RWPE1 (cell line): Measurements from ENCODE around the gene C9orf50.

Experiments used
- CTCF ChIA-PET: fragments of 350-600 bp; sonication (Branson Sonifier 250); formaldehyde crosslinking; extraction: SDS; loops from one replicate; lab custom pipeline; 2021; lab: Yijun Ruan, JAX
- POLR2A ChIA-PET: fragments of 400-600 bp; formaldehyde crosslinking; extraction: SDS; loops from one replicate; lab custom pipeline; 2020; ENCODE audit warnings: antibody characterized with exemption; ENCODE audit not compliant: low non-redundant PET; lab: Yijun Ruan, JAX
- DNase-seq: peaks from one replicate; pipeline ENCODE4 v3.0.0; 2012; ENCODE audit warnings: low spot score
- H3K27ac ChIP-seq: fragments of 450-650 bp; 2 replicates; pipeline ENCODE4 v1.5.1; 2017
- TF ChIP-seq, protein P1 (sequence below): fragments of 450-650 bp; conservative IDR thresholded peaks from 2 replicates; pipeline ENCODE4 v1.5.1; 2017; ENCODE audit warnings: low read depth, mild to moderate bottlenecking

C9orf50 gene

GRCh38 chr9:129635099-129636065 is 14.5 kb upstream of the C9orf50 start:
- POLR2A ChIA-PET = no interaction called here
- DNase-seq = no peak
- CTCF ChIA-PET = interaction anchor here (0.7 to 0.8 kb wide), 2 partner anchors 8 to 279 kb away, joined by 3 read pairs; no protein-coding TSS in a partner anchor
- TF ChIP-seq, protein P1, sequence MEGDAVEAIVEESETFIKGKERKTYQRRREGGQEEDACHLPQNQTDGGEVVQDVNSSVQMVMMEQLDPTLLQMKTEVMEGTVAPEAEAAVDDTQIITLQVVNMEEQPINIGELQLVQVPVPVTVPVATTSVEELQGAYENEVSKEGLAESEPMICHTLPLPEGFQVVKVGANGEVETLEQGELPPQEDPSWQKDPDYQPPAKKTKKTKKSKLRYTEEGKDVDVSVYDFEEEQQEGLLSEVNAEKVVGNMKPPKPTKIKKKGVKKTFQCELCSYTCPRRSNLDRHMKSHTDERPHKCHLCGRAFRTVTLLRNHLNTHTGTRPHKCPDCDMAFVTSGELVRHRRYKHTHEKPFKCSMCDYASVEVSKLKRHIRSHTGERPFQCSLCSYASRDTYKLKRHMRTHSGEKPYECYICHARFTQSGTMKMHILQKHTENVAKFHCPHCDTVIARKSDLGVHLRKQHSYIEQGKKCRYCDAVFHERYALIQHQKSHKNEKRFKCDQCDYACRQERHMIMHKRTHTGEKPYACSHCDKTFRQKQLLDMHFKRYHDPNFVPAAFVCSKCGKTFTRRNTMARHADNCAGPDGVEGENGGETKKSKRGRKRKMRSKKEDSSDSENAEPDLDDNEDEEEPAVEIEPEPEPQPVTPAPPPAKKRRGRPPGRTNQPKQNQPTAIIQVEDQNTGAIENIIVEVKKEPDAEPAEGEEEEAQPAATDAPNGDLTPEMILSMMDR = no peak
- peak overlapping the region; percentile 82 for H3K27ac ChIP-seq

- DNase-seq = no peak
- TF ChIP-seq, protein P1 = no peak
- ChIA-PET POLR2A (interaction anchor here (0.5 kb wide), 1 partner anchor 589 kb away, joined by 4 read pairs; no protein-coding TSS in a partner anchor), CTCF (no interaction called here)
- peak overlapping the region; percentile 82 for H3K27ac ChIP-seq
Observed at GRCh38 chr9:129633848-129634247, 12.9 kb upstream of the C9orf50 start.

DNA sequence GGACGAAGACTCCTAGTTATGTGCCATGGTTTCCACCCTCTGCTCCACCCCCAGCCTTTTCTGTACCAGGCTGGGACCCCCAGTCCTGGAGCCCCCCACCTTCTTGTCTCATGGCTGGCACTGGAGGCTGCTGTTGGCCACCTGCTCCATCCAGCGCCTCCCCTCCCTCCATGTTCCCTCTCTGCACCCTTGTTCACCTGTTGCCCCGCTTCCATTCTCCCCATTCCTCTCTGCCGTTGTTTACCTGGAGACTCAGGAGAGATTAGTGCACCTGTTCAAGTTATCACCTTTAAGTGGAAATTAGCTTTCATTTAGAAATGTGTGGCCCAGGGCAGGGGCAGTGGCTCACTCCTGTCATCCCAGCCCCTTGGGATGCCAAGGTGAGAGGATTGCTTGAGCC is 12.3 kb upstream of the C9orf50 start:
- TF ChIP-seq, protein P1 = no peak
- POLR2A ChIA-PET = no interaction called here
- peak overlapping the region; percentile 82 for H3K27ac ChIP-seq
- DNase-seq = no peak
- CTCF ChIA-PET = no interaction called here

DNA sequence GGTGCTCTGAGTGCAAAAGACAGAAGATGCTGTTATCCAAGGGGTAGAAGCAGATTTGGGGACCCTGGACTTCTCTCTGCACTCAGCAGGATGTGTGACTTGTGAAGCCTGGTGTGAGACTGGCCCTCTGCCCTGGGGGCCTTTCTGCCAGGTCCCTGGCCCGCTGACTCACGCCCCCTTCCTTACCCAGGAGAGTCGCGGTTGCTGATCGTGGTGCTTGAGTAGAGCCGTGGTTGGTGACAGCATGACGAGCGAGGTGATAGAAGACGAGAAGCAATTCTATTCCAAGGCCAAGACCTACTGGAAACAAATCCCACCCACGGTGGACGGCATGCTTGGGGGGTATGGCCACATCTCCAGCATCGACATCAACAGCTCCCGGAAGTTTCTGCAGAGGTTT is 11.6 kb upstream of the C9orf50 start:
- TF ChIP-seq, protein P1 = no peak
- DNase-seq = no peak
- H3K27ac ChIP-seq = peak overlapping the region; percentile 82
- ChIA-PET POLR2A (no interaction called here), CTCF (no interaction called here)

DNA sequence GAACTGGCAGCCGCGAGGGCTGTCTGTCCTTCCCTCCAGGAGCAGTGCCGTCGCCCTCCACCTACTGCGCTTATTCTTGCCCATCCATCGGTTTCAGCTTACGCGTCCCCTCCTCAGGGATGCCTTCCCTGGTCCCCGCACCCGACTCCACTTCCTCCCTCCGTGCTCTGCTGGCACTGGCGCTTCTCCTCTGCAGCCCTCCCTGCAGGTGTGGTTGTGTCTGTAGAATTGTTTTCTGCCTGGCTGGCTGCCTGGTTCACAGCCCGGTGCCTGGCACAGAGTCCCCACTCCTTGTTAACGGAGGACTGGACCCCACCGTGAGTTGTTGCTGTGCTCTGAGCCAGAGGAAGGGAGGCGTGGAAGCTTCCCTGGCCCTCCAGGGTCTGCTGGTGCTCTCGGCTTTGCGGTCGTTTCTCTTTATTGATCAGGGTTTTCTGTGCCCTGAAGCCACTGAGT is 10.8 kb upstream of the C9orf50 start:
- H3K27ac ChIP-seq = peak overlapping the region; percentile 82
- ChIA-PET CTCF (interaction anchor here (0.7 to 1.2 kb wide), 3 partner anchors 10 to 1559 kb away, joined by 3 to 8 read pairs (median 4); partner anchors contain the start of gene ASB6), POLR2A (no interaction called here)
- TF ChIP-seq, protein P1 = no peak
- no peak for DNase-seq

GRCh38 chr9:129630967-129631673 is 10.2 kb upstream of the C9orf50 start:
- POLR2A ChIA-PET = no interaction called here
- peak overlapping the region; percentile 82 for H3K27ac ChIP-seq
- CTCF ChIA-PET = interaction anchor here (0.6 to 1.2 kb wide), 5 partner anchors 9 to 1559 kb away, joined by 3 to 8 read pairs (median 5); partner anchors contain the start of gene ASB6
- TF ChIP-seq, protein P1 = no peak
- no peak for DNase-seq
